HepG2 (cell line): ENCODE results near the gene VAMP2. TPM values are rescaled to one million over a fixed set of nuclear protein-coding genes. Genes with fewer than 3 reads are reported as not detected.

Experiments used
- ARID4A ChIP-seq: sonication (generic); formaldehyde crosslinking; IDR thresholded peaks from 2 replicates; pipeline ENCODE4 v1.5.0; 2020; ENCODE audit warnings: mild to moderate bottlenecking, missing genetic modification reagents, borderline replicate concordance
- ARNT2 ChIP-seq: sonication (generic); formaldehyde crosslinking; IDR thresholded peaks from 2 replicates; pipeline ENCODE4 v1.8.0; 2022; ENCODE audit warnings: mild to moderate bottlenecking, low read depth, missing genetic modification reagents, moderate library complexity
- ATF7-NPFF ChIP-seq: sonication (generic); formaldehyde crosslinking; IDR thresholded peaks from 2 replicates; pipeline ENCODE4 v1.8.1; 2023; ENCODE audit warnings: mild to moderate bottlenecking, low read depth, missing genetic modification reagents, moderate library complexity
- BORCS8-MEF2B ChIP-seq: sonication (generic); formaldehyde crosslinking; IDR thresholded peaks from 2 replicates; pipeline ENCODE4 v1.8.0; 2022; ENCODE audit warnings: mild to moderate bottlenecking, missing genetic modification reagents
- CEBPB ChIP-seq: IDR thresholded peaks from 2 replicates; pipeline ENCODE4 v1.6.1; 2011; ENCODE audit warnings: low read depth, low read length, improper control_type of control experiment, borderline replicate concordance
- CREBL2 ChIP-seq: sonication (generic); formaldehyde crosslinking; IDR thresholded peaks from 2 replicates; pipeline ENCODE4 v1.8.1; 2023; ENCODE audit warnings: missing genetic modification reagents, mild to moderate bottlenecking, borderline replicate concordance
- EP300 ChIP-seq, 3 experiments: sonication (generic) in 1 of 3; formaldehyde crosslinking in 1 of 3; IDR thresholded peaks; 2 replicates each; pipeline versions ENCODE4 v1.5.1 to v1.6.1; 2011 to 2020; ENCODE audit warnings: low read depth in 2 of 3, low read length in 2 of 3, borderline replicate concordance in 1 of 3, improper control_type of control experiment in 1 of 3, mild to moderate bottlenecking in 1 of 3, missing genetic modification reagents in 1 of 3, moderate library complexity in 1 of 3
- FLYWCH1 ChIP-seq: sonication (generic); formaldehyde crosslinking; IDR thresholded peaks from 2 replicates; pipeline ENCODE4 v1.8.1; 2023; ENCODE audit warnings: mild to moderate bottlenecking, missing genetic modification reagents
- GATA4 ChIP-seq: sonication (generic); IDR thresholded peaks from 2 replicates; pipeline ENCODE4 v1.6.1; 2016; ENCODE audit warnings: antibody characterized with exemption, low read depth, borderline replicate concordance
- HNF4G ChIP-seq, 2 experiments: sonication (generic) in 1 of 2; formaldehyde crosslinking in 1 of 2; IDR thresholded peaks; 2 replicates each; pipeline versions ENCODE4 v1.4.0 to v1.6.1; 2011 to 2020; ENCODE audit warnings: borderline replicate concordance in 2 of 2, low read depth in 2 of 2, mild to moderate bottlenecking in 2 of 2, low read length in 1 of 2, missing genetic modification reagents in 1 of 2, moderate library complexity in 1 of 2
- JDP2 ChIP-seq: sonication (generic); formaldehyde crosslinking; IDR thresholded peaks from 2 replicates; pipeline ENCODE4 v1.8.1; 2022; ENCODE audit warnings: missing genetic modification reagents, borderline replicate concordance
- MAF1 ChIP-seq: sonication (generic); formaldehyde crosslinking; IDR thresholded peaks from 2 replicates; pipeline ENCODE4 v1.5.0; 2020; ENCODE audit warnings: missing genetic modification reagents, borderline replicate concordance
- NCOA2 ChIP-seq: sonication (generic); formaldehyde crosslinking; IDR thresholded peaks from 2 replicates; pipeline ENCODE4 v1.8.0; 2022; ENCODE audit warnings: inconsistent platforms
- NCOA5 ChIP-seq: sonication (generic); formaldehyde crosslinking; IDR thresholded peaks from 2 replicates; pipeline ENCODE4 v1.4.0; 2020; ENCODE audit warnings: missing genetic modification reagents
- PHF5A ChIP-seq: IDR thresholded peaks from one replicate; pipeline ENCODE4 v1.6.1; 2018; ENCODE audit warnings: low read depth, missing genetic modification reagents; ENCODE audit not compliant: unreplicated experiment
- PITX1 ChIP-seq: sonication (generic); formaldehyde crosslinking; IDR thresholded peaks from 2 replicates; pipeline ENCODE4 v1.5.1; 2020; ENCODE audit warnings: mild to moderate bottlenecking, missing genetic modification reagents
- REL ChIP-seq: sonication (generic); formaldehyde crosslinking; conservative IDR thresholded peaks from 2 replicates; pipeline ENCODE4 v1.8.0; 2022; ENCODE audit warnings: mild to moderate bottlenecking, missing genetic modification reagents, moderate library complexity
- TBP ChIP-seq: sonication (generic); formaldehyde crosslinking; IDR thresholded peaks from 2 replicates; pipeline ENCODE4 v1.5.0; 2020; ENCODE audit warnings: missing genetic modification reagents
- TOE1 ChIP-seq: sonication (generic); formaldehyde crosslinking; IDR thresholded peaks from 2 replicates; pipeline ENCODE4 v1.4.0; 2020; ENCODE audit warnings: mild to moderate bottlenecking, missing genetic modification reagents
- ZBTB34 ChIP-seq: sonication (generic); formaldehyde crosslinking; IDR thresholded peaks from 2 replicates; pipeline ENCODE4 v1.8.0; 2022; ENCODE audit warnings: mild to moderate bottlenecking, missing genetic modification reagents
- ZNF432 ChIP-seq: sonication (generic); formaldehyde crosslinking; IDR thresholded peaks from 2 replicates; pipeline ENCODE4 v1.5.0; 2020; ENCODE audit warnings: missing genetic modification reagents, mild to moderate bottlenecking, borderline replicate concordance
- ZNF737 ChIP-seq: sonication (generic); formaldehyde crosslinking; IDR thresholded peaks from 2 replicates; pipeline ENCODE4 v1.5.0; 2020; ENCODE audit warnings: missing genetic modification reagents, mild to moderate bottlenecking, borderline replicate concordance
- ZNF850 ChIP-seq: sonication (generic); formaldehyde crosslinking; conservative IDR thresholded peaks from 2 replicates; pipeline ENCODE4 v1.9.0; 2021; ENCODE audit warnings: mild to moderate bottlenecking, missing genetic modification reagents
- ZSCAN25 ChIP-seq: sonication (generic); formaldehyde crosslinking; IDR thresholded peaks from 2 replicates; pipeline ENCODE4 v1.8.0; 2022; ENCODE audit warnings: mild to moderate bottlenecking, missing genetic modification reagents
- polyA plus RNA-seq, 8 experiments: library from polyadenylated mRNA; depleted of rRNA in 3 of 8; stranded (reverse) in 7 of 8; unstranded in 1 of 8; fragments of >200 nt; fragmentation: Illumina TruSeq in 4 of 8; extraction: Trizol in 4 of 8; gene quantifications; 2 replicates each; pipeline versions ENCODE4 v1.2.1 to v1.2.3, GENCODE V29; 2011 to 2016; ENCODE audit warnings: low read depth in 4 of 8, missing spikeins in 1 of 8, mixed read lengths in 1 of 8; ENCODE audit not compliant: insufficient read depth in 1 of 8
- total RNA-seq, 5 experiments: library from RNA; depleted of rRNA; stranded (reverse); fragments of >200 nt; fragmentation: Illumina TruSeq; extraction: Trizol; gene quantifications; 2 replicates each; pipeline ENCODE4 v1.2.3, GENCODE V29; 2016; ENCODE audit warnings: low read depth in 1 of 5

The VAMP2 gene
- total and polyA plus RNA-seq, 2 of the 13 experiments (the other 11 are each of a cell fraction or from before 2014, with no cell fraction given), result 3.9 to 17.2 TPM

GRCh38 chr17:8176197-8176940, 13.6 kb upstream of the VAMP2 start, which contains the start of gene TMEM107 (continued):
- TF ChIP-seq EP300 (IDR thresholded peaks at IDR 0.05; ENCODE audit: low read depth in 2 of 2, low read length in 2 of 2), result no peak
- TF ChIP-seq EP300 (CRISPR knock-in tag; IDR thresholded peaks at IDR 0.05; ENCODE audit: borderline replicate concordance), result no peak
- TF ChIP-seq HNF4G (IDR thresholded peaks at IDR 0.05; ENCODE audit: borderline replicate concordance, low read depth, low read length), result no peak
- TF ChIP-seq HNF4G (CRISPR knock-in tag; IDR thresholded peaks at IDR 0.05; ENCODE audit: borderline replicate concordance, low read depth), result no peak
- no peak for TF ChIP-seq PHF5A (CRISPR knock-in tag)
- TF ChIP-seq ARID4A (CRISPR knock-in tag), result peak; percentile 85
- TF ChIP-seq MAF1, result no peak; the same call in 1 of the 2 replicates
- TF ChIP-seq PITX1 (CRISPR knock-in tag), result no peak
- TF ChIP-seq TOE1 (CRISPR knock-in tag), result no peak
- TF ChIP-seq TBP (CRISPR knock-in tag), result no peak
- no peak for TF ChIP-seq FLYWCH1 (CRISPR knock-in tag)
- TF ChIP-seq JDP2 (CRISPR knock-in tag), result no peak
- TF ChIP-seq NCOA2 (CRISPR knock-in tag), result no peak
- no peak for TF ChIP-seq ZNF432 (CRISPR knock-in tag)
- 0 out of 2 replicates have a peak, but pooled peaks have one; percentile 16 for TF ChIP-seq ZSCAN25 (CRISPR knock-in tag)
- TF ChIP-seq ATF7-NPFF (CRISPR knock-in tag), result 0 out of 2 replicates have a peak, but pooled peaks have one; percentile 25
- TF ChIP-seq ZBTB34 (CRISPR knock-in tag), result no peak
- no peak for TF ChIP-seq BORCS8-MEF2B (CRISPR knock-in tag)
- TF ChIP-seq REL (CRISPR knock-in tag), result no peak
- 0 out of 2 replicates have a peak, but pooled peaks have one; percentile 41 for TF ChIP-seq GATA4
- no peak for TF ChIP-seq CREBL2
- no peak for TF ChIP-seq CEBPB
- TF ChIP-seq ARNT2, result 0 out of 2 replicates have a peak, but pooled peaks have one; percentile 16
- no peak for TF ChIP-seq ZNF737
- no peak for TF ChIP-seq NCOA5 (CRISPR knock-in tag)
- no peak for TF ChIP-seq ZNF850 (CRISPR knock-in tag)
